NCI-H2171 (cell line): ENCODE measurements around the gene LRRFIP2.
"Not testable (repeated sequence)": the region's sequence is repeated elsewhere in the genome, so short reads cannot be mapped to it uniquely, and the experiment has no call there.

Experiments
- DNase-seq: peaks from one replicate; lab custom pipeline; 2025; lab: John Stamatoyannopoulos, UW

Gene LRRFIP2, protein sequence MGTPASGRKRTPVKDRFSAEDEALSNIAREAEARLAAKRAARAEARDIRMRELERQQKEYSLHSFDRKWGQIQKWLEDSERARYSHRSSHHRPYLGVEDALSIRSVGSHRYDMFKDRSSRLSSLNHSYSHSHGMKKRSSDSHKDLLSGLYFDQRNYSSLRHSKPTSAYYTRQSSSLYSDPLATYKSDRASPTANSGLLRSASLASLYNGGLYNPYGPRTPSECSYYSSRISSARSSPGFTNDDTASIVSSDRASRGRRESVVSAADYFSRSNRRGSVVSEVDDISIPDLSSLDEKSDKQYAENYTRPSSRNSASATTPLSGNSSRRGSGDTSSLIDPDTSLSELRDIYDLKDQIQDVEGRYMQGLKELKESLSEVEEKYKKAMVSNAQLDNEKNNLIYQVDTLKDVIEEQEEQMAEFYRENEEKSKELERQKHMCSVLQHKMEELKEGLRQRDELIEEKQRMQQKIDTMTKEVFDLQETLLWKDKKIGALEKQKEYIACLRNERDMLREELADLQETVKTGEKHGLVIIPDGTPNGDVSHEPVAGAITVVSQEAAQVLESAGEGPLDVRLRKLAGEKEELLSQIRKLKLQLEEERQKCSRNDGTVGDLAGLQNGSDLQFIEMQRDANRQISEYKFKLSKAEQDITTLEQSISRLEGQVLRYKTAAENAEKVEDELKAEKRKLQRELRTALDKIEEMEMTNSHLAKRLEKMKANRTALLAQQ

GRCh38 chr3:37174532-37175126 lies at the start of gene LRRFIP2:
Gene LRRFIP2, minus strand, starts transcription at chr3:37174582. Its CDS starts 25,599 bp downstream, at chr3:37148983.
- DNase-seq, result no peak

DNA sequence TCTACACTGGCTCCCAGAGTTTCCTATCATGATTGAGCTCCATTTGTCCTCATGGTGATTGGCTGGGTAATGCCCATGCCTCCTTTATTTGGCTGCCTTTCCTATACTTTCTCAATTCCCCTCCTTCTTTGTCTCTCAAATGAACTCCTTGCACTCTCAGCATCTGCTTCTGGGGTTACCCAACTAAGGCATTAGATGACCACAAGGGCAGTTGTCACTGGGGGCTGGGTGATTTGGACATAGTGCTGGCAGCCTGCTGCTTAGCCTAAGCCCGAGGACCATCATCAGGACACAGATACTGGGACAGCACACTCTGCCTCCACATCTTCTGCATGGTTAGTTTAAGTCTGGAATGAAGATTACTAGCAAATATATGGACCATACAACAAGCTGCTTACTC lies 49.2 kb upstream of the LRRFIP2 start:
- no peak for DNase-seq

DNA sequence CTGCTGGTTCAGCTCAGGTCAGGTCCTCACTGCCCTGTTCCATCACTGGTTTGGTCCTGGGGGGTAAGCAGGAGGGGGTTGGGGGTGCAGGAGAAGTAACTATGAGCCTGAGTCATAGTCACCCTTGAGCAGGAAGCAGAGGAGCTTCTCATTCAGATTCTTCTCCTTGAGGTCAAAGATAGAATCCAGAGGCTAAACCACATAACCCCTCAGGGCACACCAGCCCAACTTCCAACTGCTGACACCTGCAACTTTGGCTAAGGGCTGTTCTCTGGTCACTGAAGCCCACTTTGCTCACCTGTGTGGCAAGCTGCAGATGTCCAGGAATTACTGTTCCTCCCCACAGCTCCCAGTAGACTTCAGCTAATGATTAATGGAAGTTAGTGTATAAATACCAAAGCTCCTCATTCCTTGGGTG lies 48.8 kb upstream of the LRRFIP2 start:
- DNase-seq, result no peak

DNA sequence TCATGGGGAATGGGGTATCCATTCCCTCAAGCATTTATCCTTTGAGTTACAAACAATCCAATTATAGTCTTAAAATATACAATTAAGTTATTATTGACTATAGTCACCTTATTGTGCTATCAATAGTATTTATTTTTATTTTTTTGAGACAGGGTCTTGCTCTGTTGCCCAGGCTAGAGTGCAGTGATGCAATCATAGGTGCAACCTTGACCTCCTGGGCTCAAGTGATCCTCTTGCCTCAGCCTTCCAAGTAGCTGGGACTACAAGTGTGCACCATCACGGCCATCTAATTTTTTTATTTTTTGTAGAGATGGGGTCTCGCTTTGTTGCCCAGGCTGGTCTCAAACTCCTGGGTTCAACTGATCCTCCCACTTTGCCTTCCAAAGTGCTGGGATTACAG lies 48.2 kb upstream of the LRRFIP2 start:
- not testable (repeated sequence) for DNase-seq

DNA sequence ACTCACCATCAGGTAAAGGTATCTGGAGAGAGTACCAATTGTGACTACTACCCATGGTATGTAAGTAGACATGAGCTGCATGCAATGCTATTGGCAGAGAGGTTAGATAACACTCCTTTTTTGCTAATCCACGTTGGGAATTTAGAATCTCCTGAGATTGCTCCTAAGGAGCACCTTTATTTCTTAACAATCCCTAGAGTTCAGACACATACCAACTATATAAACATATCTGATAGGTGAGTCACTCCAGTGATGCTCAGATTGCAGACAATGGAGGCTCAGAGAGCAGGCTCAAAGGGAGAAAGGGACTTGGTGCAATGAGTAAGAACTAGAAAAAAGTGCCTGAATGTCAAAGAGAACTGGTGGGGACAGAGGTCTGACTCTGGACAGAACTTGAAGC lies 47.0 kb upstream of the LRRFIP2 start:
- DNase-seq, result no peak

DNA sequence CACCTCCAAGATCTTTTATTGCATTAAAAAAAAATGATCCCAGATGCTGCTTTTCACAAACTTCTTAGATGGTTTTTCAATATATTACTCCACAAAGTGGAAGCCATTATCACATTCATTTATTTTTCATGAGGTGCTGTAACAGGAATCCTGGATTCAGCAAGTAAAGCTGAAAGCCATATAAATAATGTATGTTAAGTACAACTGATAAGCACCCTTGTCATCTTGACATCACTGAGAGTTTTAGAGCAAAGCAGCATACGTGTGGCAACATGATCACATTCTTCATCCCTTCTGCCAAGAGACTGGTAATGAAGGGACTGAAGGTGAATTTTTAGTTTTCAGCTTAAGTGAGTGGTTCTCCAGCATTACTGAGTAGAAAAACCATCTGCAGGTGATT lies 44.9 kb upstream of the LRRFIP2 start:
- DNase-seq, result peak; percentile 52

- DNase-seq, result peak; percentile 4
Observed at GRCh38 chr3:37218206-37218605, 43.8 kb upstream of the LRRFIP2 start.

GRCh38 chr3:37217098-37217849 lies 42.9 kb upstream of the LRRFIP2 start:
- no peak for DNase-seq

DNA sequence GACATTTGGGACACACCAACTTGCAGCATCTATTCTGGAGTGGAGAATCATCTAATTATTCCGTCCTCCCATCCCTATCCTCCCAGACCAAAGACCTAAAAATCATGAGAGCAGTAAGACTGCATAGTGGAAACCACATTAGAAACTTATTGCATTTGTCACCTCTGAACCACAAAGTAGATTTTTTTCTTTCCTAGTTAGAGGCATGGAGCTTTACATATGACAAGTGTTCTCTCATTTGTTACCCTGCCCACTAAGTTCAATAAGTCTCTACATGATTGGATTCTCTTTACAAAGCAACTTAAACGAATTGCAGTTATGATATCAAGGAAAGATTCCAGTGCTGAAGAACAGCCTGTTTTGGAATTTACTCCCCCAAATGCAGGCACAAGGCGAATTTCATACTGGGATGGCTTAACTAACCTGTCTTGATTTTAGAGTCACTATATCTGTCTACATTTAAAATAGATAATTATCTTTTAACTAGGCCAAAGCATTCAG lies 42.3 kb upstream of the LRRFIP2 start:
- DNase-seq, result no peak

- no peak for DNase-seq
Observed at GRCh38 chr3:37214076-37214475, 39.7 kb upstream of the LRRFIP2 start.

- DNase-seq, result no peak
Observed at GRCh38 chr3:37210230-37210629, 35.8 kb upstream of the LRRFIP2 start.

DNA sequence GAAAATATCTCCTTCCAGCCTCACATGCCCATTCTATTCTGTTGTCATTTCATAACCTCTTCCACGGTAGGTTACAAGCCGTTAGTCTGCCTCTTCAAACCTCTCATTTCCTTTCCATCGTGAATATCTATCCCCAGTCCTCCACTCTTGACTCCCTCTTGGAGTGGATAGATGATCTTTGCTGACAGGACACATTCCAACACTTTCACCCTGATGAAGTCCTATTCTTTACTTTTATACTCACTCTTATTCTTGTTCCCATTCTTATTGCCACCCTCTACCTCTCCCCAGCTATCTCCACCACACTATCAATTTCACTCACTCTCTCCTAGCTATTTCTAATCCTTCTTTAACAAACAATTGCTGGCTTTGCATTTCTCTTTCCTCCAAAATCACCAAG lies 34.2 kb upstream of the LRRFIP2 start:
- DNase-seq, result not testable (repeated sequence)

- DNase-seq, result not testable (repeated sequence)
Observed at GRCh38 chr3:37208008-37208407, 33.6 kb upstream of the LRRFIP2 start.

- not testable (repeated sequence) for DNase-seq
Observed at GRCh38 chr3:37206041-37206440, 31.7 kb upstream of the LRRFIP2 start.

DNA sequence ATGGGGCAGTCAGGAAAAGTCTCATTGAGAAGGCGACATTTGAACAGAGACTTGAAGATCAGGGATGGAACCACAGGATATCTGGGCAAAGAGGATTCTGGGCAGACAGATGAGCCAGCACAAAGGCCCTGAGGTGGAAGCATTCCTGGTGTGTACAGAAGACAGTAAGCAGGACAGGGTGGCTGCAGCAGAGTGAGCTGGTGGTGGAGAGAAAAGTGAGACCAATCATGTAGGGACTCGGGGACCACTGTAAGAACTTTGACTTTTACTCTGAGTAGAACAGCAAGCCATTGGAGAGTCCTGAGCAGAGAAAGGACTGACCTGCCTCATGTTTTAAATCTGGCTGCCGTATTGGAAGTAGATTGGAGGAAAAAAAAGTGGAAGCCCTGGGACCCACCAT lies 29.9 kb upstream of the LRRFIP2 start:
- no peak for DNase-seq

GRCh38 chr3:37202035-37202434 lies 27.7 kb upstream of the LRRFIP2 start:
- DNase-seq, result no peak

GRCh38 chr3:37200141-37200540 lies 25.8 kb upstream of the LRRFIP2 start:
- DNase-seq, result no peak

DNA sequence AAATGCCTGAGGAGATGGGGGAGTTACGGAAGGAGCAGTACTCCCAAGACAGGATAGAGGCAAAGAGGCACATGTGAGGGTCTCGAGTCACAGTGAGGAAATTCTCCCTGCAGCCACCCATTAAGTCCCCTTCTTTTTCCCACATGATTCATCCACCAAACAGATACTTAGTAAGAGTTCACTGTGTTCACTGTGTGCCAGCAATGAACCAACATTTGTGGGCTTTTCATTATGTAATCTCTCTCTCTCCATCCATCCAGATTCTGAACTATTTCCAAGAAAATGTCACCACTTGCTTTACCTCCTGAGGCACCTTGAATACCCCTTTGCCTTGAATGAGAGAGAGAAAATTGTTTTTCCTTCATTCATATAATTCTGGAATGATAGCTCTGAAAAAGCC lies 24.6 kb upstream of the LRRFIP2 start:
- no peak for DNase-seq

GRCh38 chr3:37198547-37198946 lies 24.2 kb upstream of the LRRFIP2 start:
- DNase-seq, result no peak

DNA sequence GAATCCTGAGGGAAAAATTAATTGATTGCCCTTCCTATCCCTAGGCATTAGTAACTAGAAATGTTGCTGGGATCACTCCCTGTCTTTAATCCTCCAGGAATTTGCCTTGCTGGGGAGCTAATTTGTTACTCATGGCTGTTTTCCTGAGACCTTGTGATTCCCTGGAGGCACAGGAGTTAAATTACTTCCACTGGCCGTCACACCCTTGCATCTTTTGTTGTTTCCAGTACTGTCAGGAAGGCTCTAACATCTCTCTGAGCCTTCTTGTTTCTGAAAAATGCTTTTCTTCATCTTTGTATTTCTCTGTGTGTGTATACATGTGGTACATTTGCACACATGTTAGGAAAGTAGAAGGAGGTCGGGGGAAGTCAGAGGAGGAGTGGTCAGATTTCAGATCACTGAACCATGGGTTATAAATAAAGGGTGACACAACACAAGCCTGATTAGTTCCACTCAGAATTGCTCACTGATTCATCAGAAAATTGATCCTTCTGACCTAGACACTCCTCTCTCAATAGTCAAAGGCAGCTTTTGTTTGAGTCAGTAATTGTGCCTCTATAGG lies 23.5 kb upstream of the LRRFIP2 start:
- DNase-seq, result no peak

DNA sequence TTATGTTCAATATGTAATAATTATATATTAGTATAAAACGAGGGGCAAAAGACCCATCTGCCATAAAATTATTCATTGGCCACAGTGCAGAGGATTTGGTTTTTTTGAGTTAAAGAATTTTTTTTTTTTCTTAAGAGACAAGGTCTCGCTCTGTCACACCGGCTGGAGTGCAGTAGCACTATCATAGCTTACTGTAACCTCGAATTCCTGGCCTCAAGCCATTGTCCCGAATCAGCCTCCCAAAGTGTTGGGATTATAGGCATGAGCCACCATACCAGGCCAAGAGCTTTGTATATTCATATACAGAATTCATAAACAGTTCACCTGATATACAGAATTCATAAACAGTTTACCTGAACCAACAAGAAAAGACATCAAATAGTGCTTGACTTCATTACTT lies 20.2 kb upstream of the LRRFIP2 start:
- DNase-seq, result no peak

GRCh38 chr3:37190667-37191066 lies 16.3 kb upstream of the LRRFIP2 start:
- DNase-seq, result no peak
